ENCODE data around the gene RNF214.
"Not testable (repeated sequence)": the region's sequence is repeated elsewhere in the genome, so short reads cannot be mapped to it uniquely, and the experiment has no call there.

The RNF214 gene

DNA sequence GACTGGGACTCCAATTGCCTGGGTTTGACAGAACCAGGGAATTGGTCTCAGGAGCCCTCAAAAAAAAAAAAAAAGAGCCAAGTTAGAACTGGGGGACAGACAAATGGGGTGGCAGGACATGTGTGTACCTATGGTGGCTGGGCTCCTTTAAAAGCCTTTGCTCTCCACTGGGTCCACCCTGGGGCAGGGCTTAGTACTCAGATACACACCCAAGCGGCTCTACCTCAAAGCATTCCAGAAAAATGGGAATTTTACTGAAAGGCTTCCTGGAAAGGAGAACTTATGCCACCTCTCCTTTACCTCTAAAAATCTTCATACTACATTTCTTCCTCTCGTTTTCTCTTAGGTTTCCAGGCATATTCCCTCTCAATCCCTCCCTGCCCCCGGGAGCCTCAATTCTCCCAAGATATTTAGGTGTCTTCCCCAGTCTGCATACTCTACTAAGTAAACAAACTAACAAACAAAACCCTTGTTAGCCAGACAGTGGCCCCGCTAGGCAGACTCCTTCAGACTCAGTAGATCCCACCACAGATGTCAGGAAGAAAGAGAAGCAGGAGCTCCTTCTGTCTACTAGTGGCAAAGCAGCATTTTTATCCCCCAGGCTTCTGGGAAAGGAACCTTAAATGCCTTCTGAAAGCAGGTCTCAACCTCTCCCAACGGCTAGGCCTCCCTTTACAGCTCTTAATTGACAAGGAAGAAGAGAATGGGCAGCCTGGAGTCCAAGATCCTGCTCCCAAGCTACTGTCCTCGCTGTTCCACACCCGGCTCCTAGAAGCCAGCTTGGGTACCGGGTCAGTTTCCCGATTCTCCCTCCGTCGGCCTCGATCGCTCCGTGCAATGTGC is 1.3 kb upstream of the RNF214 start:
- no peak for DNase-seq (ENCODE audit: low read depth in 2 of 2)

GRCh38 chr11:117231842-117232091 is 704 bp upstream of the RNF214 start, which contains the start of gene PCSK7:
TSS of gene PCSK7 (minus strand) at chr11:117232073. CDS start at chr11:117229844, 2,229 bp downstream.
- DNase-seq (ENCODE audit: low read depth in 2 of 2): no peak

DNA sequence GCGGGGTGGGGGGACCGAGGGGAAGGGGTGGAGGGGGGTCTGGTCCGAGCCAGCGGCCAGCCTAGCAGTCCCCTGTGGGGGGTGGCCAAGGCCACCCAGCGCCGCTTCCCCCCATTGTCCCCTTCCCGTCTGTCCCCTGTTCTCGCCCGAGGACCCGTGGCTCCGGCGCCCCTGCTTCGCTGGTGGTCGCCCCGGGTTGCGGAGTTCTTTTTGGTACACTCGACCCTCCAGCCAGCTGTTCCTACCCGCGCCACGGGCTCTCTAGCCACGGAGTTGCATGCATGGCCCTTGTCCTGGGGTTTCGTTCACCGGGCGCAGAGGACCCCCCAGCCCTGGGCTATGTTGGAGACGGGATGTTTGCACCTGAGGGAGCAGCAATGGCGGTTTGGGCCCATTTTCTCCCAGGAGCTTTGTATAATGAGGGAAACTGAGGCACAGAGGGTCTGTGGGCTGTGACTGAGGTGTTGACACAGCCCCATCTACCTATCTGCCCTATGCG is 489 bp downstream of the RNF214 start:
- no peak for DNase-seq (ENCODE audit: low read depth in 2 of 2)

DNA sequence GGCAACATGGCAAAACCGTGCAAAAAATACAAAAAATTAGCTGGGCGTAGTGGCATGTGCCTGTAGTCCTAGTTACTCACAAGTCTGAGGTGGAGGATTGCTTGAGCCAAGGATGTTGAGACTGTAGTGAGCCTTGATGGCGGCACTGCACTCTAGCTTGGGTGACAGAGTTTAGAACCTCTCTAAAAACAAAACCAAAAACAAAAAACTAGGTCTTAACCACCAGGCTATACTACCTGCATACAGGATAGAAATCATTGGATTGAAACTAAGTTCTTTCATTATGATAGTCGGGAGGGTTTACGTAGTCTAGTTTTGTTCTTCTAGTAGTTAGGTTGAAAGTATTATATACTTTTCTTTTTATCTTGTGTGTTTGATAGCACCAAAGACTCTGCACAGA is 5.8 kb downstream of the RNF214 start:
- no peak for DNase-seq (ENCODE audit: low read depth in 2 of 2)

DNA sequence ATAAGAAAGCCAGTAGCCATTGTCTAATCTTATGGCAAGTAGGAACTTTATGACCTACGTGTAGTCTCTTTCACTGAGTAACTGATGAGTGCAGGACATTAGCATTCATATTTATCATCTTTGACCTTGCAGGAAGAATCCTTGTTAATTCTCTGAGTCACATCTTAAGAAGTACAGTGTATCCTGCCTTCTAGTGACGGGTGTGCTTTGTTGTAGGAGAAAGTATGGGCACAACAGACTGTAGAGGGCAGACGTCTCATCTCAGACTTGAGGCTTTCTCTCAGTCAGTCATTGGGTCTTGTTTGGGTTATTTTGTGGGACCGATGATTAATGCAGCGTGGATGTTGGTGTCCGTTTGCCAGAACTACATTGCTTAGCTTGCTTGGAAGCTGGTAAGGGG is 6.8 kb downstream of the RNF214 start:
- DNase-seq (ENCODE audit: low read depth in 2 of 2): no peak

GRCh38 chr11:117248341-117248740 is 15.9 kb downstream of the RNF214 start:
- no peak for DNase-seq (ENCODE audit: low read depth in 2 of 2)

GRCh38 chr11:117249571-117249970 is 17.1 kb downstream of the RNF214 start:
- DNase-seq (ENCODE audit: low read depth in 2 of 2): no peak

DNA sequence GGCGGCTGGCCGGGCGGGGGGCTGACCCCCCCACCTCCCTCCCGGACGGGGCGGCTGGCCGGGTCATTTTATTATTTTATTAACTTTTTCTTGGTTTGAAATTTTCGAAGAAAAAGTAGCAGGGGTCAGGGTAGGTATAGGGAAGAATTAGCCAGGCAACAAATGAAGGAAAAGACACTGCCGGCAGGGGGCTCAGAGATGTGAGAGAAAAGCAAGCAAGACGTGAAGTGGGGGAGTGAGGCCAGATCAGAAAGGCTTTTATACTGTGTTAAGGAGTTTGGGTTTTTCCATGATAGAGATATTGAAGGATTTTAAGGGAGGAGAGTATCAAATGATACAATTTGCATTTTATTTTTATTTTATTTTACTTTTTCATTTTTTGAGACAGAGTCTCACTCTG is 19.0 kb downstream of the RNF214 start:
- DNase-seq (ENCODE audit: low read depth in 2 of 2): no peak

- DNase-seq (ENCODE audit: low read depth in 2 of 2): no peak
Observed at GRCh38 chr11:117255966-117256365, 23.5 kb downstream of the RNF214 start.

DNA sequence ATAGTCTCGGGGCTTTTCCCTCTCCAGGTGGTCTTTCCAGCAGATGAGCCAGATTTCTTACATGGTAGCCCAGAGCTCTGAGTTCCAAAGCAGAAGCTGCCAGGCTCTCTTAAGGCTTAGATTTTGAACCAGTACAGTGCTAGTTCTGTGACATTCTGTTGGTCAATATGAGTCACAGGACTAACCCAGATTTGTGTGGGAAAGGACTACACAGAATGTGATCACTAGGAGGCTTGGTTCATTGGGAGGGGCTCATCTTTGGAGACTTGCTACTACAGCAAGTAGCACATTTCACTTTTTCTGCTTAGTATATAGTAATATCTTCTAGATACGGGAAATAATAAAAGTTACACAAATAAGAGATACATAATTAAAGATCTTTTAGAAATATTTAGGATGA is 24.1 kb downstream of the RNF214 start:
- no peak for DNase-seq (ENCODE audit: low read depth in 2 of 2)

DNA sequence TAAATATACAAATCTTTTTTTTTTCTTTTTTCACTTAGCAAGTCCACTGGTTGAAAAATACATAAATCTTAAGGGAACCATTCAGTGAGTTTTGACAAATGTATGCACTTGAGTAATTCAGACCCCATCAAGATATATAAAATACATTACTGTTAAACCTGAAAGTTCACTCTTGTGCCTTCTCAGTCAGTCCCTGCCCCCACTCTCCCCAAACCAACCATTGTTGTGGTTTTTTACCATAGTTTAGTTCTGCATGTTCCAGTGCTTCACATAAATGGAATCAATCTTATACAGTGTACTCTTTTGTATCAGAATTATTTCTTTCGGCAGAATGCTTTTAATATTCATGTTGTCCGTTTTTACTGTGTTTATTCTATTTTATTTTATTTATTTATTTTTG is 26.1 kb downstream of the RNF214 start:
- DNase-seq (ENCODE audit: low read depth in 2 of 2): no peak

DNA sequence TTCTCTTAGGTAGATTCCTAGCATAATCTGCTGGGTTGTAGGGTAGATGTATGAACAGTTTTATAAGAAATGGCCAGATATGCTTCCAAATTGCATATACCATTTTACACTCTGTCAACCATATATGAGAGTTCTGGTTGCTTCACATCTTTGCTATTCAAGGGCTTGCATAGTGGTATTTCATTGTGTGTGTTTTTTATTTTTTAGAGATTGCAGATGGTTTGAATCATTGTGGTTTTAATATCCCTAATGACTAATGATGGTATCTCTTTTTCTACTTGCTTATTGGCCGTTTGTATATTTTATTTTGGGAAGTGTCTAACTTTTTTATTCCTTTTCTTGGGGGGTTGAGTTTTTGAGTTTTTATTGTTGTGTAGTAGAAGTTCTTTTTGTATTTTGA is 26.9 kb downstream of the RNF214 start:
- DNase-seq (ENCODE audit: low read depth in 2 of 2): no peak

DNA sequence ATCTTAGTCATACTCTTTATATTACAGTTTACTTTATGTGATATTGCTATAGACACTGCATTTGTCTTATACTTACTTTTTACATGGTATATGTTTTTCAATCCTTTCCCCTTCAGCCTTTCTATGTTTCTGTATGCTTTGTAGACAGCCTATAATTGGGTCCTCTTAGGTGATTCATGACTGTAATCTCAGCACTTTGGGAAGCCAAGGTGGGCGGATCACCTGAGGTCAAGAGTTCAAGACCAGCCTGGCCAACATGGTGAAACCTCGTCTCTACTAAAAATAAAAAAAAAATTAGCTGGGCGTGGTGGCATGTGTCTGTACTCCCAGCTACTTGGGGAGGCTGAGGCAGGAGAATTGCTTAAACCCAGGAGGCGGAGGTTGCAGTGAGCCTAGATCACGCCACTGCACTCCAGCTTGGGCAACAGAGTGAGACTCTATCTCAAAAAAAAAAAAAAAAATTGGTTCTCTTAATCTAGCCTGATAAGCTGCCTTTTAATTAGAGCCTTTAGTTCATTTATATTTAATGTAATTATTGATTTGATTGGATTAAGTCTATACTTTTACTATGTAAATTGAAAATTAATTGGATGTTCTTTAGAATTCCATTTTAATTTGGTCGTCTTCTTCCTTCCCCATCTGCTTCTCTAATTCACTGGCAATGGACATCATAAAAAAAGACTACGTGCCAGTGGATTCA is 32.3 kb downstream of the RNF214 start:
- DNase-seq (ENCODE audit: low read depth in 2 of 2): not testable (repeated sequence)

DNA sequence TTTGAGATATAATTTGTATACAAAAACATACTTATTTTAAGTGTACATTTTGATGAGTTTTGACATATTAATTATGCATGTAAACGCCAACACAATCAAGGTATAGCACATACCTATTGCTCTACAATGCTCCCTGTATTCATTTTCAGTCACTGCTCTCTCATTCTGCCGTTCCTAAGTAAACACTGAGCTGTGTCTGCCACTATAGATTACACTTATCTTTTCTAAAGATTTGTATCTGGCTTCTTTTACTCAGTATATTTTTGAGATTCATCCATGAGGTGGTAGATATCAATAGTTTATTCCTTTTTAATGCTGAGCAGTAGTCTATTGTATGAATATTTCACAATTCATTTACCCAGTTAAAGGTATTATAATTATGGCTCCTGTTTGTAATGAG is 33.3 kb downstream of the RNF214 start:
- DNase-seq (ENCODE audit: low read depth in 2 of 2): no peak

DNA sequence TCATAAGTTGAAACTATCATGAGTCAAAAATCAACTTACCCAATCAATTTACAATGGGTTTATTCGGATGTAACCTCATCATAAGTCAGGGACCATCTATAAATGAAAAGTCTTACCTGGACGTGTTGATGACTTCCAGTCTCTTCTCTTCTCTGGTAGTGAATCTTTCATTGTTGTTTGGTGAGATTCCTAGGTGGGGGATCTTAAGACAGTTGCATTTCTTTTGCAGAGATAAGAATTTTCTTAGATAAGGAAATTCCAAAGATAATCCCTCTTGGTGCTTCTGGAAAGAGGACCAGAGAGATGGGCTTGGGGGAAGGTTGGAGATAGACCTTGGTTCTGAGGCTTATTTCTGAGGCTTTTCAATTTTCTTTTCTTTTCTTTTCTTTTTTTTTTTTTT is 37.4 kb downstream of the RNF214 start:
- DNase-seq (ENCODE audit: low read depth in 2 of 2): no peak

GRCh38 chr11:117271208-117271607 is 38.7 kb downstream of the RNF214 start:
- DNase-seq (ENCODE audit: low read depth in 2 of 2): no peak

DNA sequence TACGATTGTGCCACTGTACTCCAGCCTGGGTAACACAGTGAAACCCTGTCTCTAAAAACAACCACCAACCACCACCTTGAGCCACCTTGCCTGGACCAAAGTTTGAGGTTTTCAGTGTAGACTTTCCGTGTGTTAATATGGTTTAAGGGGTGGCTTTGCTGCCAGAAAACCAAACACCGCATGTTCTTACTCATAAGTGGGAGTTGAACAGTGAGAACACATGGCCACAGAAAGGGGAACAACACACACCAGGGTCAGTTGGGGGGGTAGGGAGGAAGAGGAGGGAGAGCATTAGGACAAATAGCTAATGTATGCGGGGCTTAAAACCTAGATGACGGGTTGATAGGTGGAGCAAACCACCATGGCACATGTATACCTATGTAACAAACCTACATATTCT is 39.7 kb downstream of the RNF214 start:
- not testable (repeated sequence) for DNase-seq (ENCODE audit: low read depth in 2 of 2)

GRCh38 chr11:117273550-117274289 is 41.2 kb downstream of the RNF214 start:
- DNase-seq (ENCODE audit: low read depth in 2 of 2): no peak

- no peak for DNase-seq (ENCODE audit: low read depth in 2 of 2)
Observed at GRCh38 chr11:117278347-117278746, 45.9 kb downstream of the RNF214 start.

GRCh38 chr11:117279711-117280376 is 47.4 kb downstream of the RNF214 start:
- no peak for DNase-seq (ENCODE audit: low read depth in 2 of 2)

GRCh38 chr11:117281159-117281558 is 48.7 kb downstream of the RNF214 start:
- DNase-seq (ENCODE audit: low read depth in 2 of 2): no peak

GRCh38 chr11:117281869-117282268 is 49.4 kb downstream of the RNF214 start:
- no peak for DNase-seq (ENCODE audit: low read depth in 2 of 2)
